NCI-H2029 treated with DMSO at 0.1 percent for 48 hours (cell line): Measurements from ENCODE around the gene PCDHA5.

ENCODE experiments used
- DNase-seq: peaks from one replicate; lab custom pipeline; 2025; lab: John Stamatoyannopoulos, UW

The PCDHA5 gene

DNA sequence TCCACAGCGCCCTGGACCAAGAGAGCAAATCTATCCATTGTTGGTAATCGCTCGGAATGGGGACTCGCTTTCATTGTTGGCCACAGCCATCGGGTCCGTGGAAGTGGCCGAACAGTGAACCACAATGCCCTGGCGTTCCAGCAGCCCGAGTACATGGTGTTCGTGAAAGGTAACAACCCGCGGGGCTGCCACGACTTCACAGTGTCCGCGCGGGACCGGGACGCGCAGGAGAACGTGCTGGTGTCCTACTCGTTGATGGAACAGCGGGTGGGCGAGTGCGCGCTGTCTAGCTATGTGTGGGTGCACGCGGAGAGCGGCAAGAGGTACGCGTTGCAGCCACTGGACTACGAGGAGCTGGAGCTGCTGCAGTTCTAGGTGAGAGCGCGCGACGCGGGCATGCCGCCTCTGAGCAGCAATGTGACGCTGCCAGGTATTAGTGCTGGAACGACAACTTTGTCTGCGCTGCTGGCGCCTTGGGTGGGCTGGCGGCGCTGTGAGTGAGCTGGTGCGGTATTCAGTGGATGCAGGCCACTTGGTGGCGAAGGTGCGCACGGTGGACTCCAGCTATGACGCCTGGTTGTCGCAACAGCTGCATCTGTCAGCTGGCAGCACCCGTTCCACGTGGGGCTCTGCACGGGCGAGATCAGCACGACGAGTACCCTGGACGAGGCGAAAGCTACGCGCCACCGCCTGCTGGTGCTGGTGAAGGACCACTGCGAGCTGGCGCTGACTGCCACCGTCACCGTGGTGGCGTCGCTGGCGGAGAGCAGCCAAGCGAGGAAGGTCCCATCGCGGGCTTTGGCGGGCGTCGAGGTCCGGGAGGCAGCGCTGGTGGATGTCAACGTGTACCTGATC lies 41.3 kb downstream of the PCDHA5 start:
- DNase-seq = no peak

DNA sequence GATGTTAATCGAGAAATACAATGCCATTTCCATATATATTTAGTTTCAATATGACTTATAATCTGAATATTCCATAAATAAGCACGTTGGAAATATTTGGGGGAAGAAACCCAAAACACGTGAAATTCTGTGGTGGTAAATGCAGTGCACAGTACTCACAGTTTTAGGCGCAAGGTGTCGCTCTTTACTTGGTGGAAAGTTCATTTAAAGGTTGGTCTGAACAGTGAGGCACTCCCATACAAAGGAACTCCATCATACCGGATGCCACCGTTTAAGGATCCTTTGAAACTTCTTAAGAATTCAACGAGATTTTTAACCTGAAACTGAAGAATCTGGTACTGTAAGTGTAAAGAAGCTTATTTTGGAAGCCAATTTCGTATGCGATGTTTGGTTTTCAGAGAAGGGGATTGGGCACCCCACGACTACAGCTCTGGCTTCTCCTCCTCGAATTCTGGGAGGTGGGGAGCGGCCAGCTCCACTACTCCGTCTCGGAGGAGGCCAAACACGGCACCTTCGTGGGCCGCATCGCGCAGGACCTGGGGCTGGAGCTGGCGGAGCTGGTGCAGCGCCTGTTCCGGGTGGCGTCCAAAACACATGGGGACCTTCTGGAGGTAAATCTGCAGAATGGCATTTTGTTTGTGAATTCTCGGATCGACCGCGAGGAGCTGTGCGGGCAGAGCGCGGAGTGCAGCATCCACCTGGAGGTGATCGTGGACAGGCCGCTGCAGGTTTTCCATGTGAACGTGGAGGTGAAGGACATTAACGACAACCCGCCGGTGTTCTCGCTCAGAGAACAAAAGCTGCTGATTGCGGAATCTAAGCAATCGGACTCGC lies 47.5 kb downstream of the PCDHA5 start, which contains the start of gene PCDHA11:
PCDHA11 (plus strand) TSS at position 237 of the 834 bp plus-strand sequence; CDS start at position 384, 147 bp downstream.
- peak; percentile 18 for DNase-seq

DNA sequence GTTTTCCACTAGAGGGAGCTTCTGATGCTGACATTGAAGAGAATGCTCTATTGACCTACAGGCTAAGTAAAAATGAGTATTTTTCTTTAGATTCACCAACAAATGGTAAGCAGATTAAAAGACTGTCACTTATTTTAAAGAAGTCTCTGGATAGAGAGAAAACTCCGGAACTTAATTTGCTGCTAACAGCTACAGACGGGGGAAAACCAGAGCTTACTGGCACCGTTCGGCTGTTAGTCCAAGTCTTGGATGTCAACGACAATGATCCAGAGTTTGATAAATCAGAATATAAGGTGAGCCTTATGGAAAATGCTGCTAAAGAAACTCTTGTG lies 48.1 kb downstream of the PCDHA5 start:
- no peak for DNase-seq

DNA sequence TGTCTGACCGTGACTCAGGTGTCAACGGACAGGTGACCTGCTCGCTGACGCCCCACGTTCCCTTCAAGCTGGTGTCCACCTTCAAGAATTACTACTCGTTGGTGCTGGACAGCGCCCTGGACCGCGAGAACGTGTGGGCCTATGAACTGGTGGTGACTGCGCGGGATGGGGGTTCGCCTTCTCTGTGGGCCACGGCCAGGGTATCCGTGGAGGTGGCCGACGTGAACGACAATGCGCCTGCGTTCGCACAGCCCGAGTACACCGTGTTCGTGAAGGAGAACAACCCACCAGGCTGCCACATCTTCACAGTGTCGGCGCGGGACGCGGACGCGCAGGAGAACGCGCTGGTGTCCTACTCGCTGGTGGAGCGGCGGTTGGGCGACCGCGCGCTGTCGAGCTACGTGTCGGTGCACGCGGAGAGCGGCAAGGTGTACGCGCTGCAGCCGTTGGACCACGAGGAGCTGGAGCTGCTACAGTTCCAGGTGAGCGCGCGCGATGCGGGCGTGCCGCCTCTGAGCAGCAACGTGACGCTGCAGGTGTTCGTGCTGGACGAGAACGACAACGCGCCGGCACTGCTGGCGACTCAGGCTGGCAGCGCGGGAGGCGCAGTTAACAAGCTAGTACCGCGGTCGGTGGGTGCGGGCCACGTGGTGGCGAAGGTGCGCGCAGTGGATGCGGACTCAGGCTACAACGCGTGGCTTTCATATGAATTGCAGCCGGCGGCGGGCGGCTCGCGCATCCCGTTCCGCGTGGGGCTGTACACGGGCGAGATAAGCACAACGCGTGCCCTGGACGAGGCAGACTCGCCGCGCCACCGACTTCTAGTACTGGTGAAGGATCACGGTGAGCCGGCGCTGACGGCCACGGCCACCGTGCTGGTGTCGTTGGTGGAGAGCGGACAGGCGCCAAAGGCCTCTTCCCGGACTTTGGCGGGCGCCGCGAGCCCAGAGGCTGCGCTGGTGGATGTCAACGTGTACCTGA lies 49.1 kb downstream of the PCDHA5 start:
- DNase-seq = no peak
